HEK293 (cell line): ENCODE data around the gene CMYA5.
"Not testable (repeated sequence)": the region's sequence is repeated elsewhere in the genome, so short reads cannot be mapped to it uniquely, and the experiment has no call there.

Experiments used
- BCL11B ChIP-seq: fragments of 450-650 bp; formaldehyde crosslinking; IDR thresholded peaks from 2 replicates; pipeline ENCODE4 v1.5.1; 2016; ENCODE audit warnings: low read depth, missing biosample characterization, missing genetic modification characterization
- FEZF1 ChIP-seq: fragments of 450-650 bp; formaldehyde crosslinking; IDR thresholded peaks from 2 replicates; pipeline ENCODE4 v1.5.1; 2016; ENCODE audit warnings: missing biosample characterization, missing genetic modification characterization
- HOXA7 ChIP-seq: sonication (generic); formaldehyde crosslinking; IDR thresholded peaks from 2 replicates; pipeline ENCODE4 v1.8.1; 2022; ENCODE audit warnings: missing genetic modification reagents, borderline replicate concordance
- PATZ1 ChIP-seq: fragments of 450-650 bp; formaldehyde crosslinking; IDR thresholded peaks from 2 replicates; pipeline ENCODE4 v1.5.1; 2016; ENCODE audit warnings: missing biosample characterization, missing genetic modification characterization
- ZBTB11 ChIP-seq: fragments of 450-650 bp; formaldehyde crosslinking; conservative IDR thresholded peaks from 2 replicates; pipeline ENCODE4 v1.5.1; 2016; ENCODE audit warnings: low read depth, missing biosample characterization, missing genetic modification characterization
- ZBTB20 ChIP-seq: fragments of 450-650 bp; formaldehyde crosslinking; IDR thresholded peaks from 2 replicates; pipeline ENCODE4 v1.5.1; 2016; ENCODE audit warnings: missing biosample characterization, missing genetic modification characterization
- ZBTB8A ChIP-seq: fragments of 450-650 bp; formaldehyde crosslinking; IDR thresholded peaks from 2 replicates; pipeline ENCODE4 v1.5.1; 2016; ENCODE audit warnings: missing biosample characterization, missing genetic modification characterization
- ZFP3 ChIP-seq: fragments of 450-650 bp; formaldehyde crosslinking; IDR thresholded peaks from 2 replicates; pipeline ENCODE4 v1.5.1; 2016; ENCODE audit warnings: low read depth, missing biosample characterization, missing genetic modification characterization
- ZNF148 ChIP-seq: fragments of 450-650 bp; formaldehyde crosslinking; IDR thresholded peaks from 2 replicates; pipeline ENCODE4 v1.5.0; 2017; ENCODE audit warnings: missing biosample characterization, missing genetic modification characterization, borderline replicate concordance
- ZNF274 ChIP-seq, 2 experiments: fragments of 200-500 bp in 1 of 2; fragments of 450-650 bp in 1 of 2; sonication (Bioruptor generic) in 1 of 2; formaldehyde crosslinking in 1 of 2; IDR thresholded peaks; 2 replicates each; pipeline versions ENCODE4 v1.5.1 to v1.6.1; 2014 to 2016; ENCODE audit warnings: borderline replicate concordance in 1 of 2, inconsistent platforms in 1 of 2, low read length in 1 of 2, missing biosample characterization in 1 of 2, missing genetic modification characterization in 1 of 2
- ZNF292 ChIP-seq: fragments of 450-650 bp; formaldehyde crosslinking; IDR thresholded peaks from 2 replicates; pipeline ENCODE4 v1.5.1; 2016; ENCODE audit warnings: low read depth, missing biosample characterization, missing genetic modification characterization, borderline replicate concordance
- ZNF658 ChIP-seq: fragments of 450-650 bp; formaldehyde crosslinking; IDR thresholded peaks from 2 replicates; pipeline ENCODE4; 2016; ENCODE audit warnings: missing biosample characterization, missing genetic modification characterization
- ZNF843 ChIP-seq: fragments of 450-650 bp; formaldehyde crosslinking; IDR thresholded peaks from 2 replicates; pipeline ENCODE4 v1.5.1; 2016; ENCODE audit warnings: missing biosample characterization, missing genetic modification characterization
- TF ChIP-seq, protein P1 (sequence below): fragments of 450-650 bp; formaldehyde crosslinking; IDR thresholded peaks from 2 replicates; pipeline ENCODE4 v1.5.1; 2016; ENCODE audit warnings: missing biosample characterization, missing genetic modification characterization

DNA sequence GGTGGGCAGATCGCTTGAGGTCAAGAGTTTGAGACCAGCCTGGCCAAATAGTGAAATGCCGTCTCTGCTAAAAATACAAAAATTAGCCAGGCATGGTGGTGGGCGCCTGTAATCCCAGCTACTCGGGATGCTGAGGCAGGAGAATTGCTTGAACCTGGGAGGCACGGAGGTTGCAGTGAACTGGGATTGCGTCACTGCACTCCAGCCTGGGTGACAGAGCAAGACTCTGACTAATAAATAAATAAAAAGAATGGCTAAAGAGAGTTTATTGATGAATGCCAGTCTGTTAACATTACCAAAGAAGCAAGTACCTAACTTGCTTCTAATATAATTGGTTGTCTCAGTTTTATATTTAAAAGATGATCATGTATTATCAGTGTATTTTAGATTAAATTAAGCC lies 13.3 kb upstream of the CMYA5 start:
- TF ChIP-seq, protein P1, sequence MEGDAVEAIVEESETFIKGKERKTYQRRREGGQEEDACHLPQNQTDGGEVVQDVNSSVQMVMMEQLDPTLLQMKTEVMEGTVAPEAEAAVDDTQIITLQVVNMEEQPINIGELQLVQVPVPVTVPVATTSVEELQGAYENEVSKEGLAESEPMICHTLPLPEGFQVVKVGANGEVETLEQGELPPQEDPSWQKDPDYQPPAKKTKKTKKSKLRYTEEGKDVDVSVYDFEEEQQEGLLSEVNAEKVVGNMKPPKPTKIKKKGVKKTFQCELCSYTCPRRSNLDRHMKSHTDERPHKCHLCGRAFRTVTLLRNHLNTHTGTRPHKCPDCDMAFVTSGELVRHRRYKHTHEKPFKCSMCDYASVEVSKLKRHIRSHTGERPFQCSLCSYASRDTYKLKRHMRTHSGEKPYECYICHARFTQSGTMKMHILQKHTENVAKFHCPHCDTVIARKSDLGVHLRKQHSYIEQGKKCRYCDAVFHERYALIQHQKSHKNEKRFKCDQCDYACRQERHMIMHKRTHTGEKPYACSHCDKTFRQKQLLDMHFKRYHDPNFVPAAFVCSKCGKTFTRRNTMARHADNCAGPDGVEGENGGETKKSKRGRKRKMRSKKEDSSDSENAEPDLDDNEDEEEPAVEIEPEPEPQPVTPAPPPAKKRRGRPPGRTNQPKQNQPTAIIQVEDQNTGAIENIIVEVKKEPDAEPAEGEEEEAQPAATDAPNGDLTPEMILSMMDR = not testable (repeated sequence)
- TF ChIP-seq ZNF274 (IDR thresholded peaks at IDR 0.05; ENCODE audit: low read length); ZNF274 (tag by site-specific recombination; IDR thresholded peaks at IDR 0.05; ENCODE audit: borderline replicate concordance); PATZ1; ZBTB20; ZBTB11 (tag by site-specific recombination); ZNF843 (tag by site-specific recombination); BCL11B (tag by site-specific recombination); FEZF1 (tag by site-specific recombination); ZFP3 (tag by site-specific recombination); ZNF658 (tag by site-specific recombination); ZBTB8A (tag by site-specific recombination); ZNF148; HOXA7 (CRISPR knock-in tag); ZNF292 (tag by site-specific recombination): not testable (repeated sequence)
